GM21360 (cell line): ENCODE data around the gene SWT1.
"Not testable (repeated sequence)": the region's sequence is repeated elsewhere in the genome, so short reads cannot be mapped to it uniquely, and the experiment has no call there.

Source experiments
- ATAC-seq: cut with Tn5 transposase; IDR thresholded peaks from one replicate; pipeline ENCODE4 v1.9.1; 2021; ENCODE audit warnings: mild to moderate bottlenecking, moderate library complexity; ENCODE audit not compliant: unreplicated experiment

Gene SWT1

DNA sequence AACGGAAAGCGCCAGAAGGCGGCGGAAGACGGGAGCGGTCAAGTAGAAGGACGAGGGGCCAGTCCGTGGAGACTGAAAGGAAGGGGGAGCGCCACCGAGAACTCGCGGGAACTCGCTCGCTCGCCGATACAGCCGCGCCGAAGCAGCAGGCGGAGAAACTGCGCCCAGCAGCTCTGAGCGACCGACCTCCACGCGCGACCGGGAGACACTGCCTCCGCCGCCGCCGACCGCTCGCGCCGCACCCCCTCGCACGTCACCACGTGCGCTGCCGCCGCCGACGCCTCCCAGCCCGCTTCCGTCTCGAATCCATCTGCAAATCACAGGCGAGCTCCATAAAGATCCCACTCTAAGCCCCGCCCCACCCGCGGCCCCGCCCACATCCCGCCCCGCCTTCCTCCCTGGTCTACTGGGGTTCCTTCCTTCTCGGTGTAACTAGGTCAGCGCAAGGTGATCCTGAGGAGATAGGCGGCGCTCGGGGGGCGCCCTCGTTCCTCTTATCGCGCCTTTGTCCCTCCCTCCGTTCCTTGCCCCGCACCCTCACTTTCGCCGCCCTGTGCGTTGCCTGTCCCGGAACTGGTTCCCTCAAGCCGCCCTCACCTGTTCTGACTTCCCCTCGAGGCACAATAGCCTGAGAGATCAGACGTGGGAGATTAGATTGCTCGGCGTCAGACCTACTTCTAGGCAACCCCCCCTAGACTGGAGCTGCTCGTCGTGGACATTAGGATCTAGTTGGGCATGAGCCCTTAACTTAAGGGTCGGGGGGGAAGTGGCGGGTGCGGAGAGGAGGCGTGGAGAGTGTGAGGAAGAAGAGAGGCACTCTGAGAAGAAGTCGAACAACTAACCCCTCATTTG, 160.3 kb downstream of the SWT1 start, which contains the start of gene IVNS1ABP:
Gene IVNS1ABP (minus strand): TSS at position 210 of the 852 bp plus-strand sequence. CDS start 7,750 bp downstream, outside the sequence.
- ATAC-seq: peak; percentile 74

DNA sequence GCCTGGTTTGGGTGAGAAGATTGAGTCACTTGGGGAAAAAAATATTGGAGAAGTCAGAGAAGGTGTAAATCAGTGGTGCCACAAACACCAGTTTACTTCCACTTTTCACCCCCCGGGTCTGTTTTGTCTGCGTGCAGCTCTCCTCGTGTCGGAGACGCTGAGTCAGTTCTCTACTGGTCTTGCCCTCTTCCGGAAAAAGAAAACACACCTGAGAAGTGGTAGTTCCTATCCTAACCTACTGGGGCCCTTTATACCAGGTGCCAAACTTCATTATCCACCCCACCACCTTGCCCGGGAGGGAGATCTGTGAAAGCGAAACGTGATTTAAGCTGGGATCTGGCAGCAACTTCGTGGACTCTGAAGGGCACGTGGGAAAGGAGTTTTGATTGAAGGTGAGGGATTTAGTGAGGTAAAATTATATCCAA, 160.9 kb downstream of the SWT1 start:
- ATAC-seq: peak; percentile 45

DNA sequence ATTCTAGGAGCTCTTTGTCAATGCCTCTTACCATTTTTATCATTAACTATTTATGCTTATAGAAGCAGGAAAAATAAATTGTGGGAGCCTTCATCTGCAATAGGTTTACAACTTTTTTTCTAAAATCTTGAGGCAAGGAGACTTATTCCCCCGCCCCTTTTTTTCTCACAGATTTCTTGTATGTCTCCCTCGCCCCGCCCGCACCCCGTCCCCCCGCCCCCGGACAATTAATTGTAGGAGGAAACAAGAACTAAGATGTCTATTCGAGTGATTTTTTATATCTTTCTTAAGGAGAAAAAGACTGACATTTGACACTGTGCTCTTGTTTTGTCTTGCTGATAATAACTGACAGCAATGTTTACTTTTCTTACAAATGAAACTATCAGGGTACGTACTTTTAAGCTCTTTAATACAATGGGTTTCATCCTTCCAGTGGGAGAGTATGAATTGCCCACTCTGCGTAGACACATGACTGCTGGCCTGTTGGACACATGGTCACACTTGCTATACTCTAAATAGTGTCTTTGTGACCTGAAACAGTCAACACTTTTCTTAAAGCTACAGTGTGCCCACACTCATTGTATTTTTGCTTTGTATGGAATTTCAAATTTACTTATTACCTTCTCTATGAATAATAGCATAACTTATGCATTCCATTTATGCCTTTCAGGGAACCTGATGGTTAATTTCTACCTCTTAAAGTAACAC, 161.6 kb downstream of the SWT1 start:
- ATAC-seq: no peak

DNA sequence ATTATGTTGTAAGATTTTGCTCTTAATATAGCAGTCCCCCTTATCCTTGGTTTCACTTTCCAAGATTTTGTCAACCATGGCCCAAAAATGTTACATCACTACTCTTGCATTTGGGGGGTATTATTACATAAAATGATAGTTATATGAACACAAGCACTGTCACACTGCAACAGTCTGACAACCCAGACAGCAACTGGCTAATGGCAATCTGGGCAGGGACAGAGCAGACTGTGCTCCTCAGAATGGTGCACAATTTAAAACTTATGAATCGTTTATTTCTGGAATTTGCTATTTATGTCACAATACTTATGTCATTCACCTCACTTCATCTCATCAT, 162.1 kb downstream of the SWT1 start:
- no peak for ATAC-seq

DNA sequence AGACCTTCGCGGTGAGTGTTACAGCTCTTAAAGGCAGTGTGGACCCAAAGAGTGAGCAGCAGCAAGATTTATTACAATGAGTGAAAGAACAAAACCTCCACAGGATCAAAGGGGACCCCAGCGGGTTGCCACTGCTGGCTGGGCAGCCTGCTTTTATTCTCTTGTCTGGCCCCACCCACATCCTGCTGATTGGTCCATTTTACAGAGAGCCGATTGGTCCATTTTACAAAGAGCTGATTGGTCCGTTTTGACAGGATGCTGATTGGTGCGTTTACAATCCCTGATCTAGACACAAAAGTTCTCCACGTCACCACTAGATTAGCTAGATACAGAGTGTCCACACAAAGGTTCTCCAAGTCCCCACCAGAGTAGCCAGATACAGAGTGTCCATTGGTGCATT, 164.1 kb downstream of the SWT1 start:
- not testable (repeated sequence) for ATAC-seq

DNA sequence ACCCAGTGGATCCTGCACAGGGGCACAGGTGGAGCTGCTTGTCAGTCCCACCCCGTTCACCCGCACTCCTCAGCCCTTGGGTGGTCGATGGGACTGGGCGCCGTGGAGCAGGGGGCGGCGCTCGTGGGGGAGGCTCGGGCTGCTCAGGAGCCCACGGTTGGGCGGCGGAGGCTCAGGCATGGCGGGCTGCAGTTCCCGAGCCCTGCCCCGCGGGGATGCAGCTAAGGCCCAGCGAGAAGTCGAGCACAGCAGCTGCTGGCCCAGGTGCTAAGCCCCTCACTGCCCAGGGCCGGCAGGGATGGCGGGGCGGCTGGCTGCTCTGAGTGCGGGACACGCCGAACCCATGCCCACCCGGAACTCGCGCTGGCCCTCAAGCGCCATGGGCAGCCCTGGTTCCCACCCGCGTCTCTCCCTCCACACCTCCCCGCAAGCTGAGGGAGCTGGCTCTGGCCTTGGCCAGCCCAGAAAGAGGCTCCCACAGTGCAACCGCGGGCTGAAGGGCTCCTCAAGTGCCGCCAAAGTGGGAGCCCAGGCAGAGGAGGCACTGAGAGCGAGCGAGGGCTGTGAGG, 164.8 kb downstream of the SWT1 start:
- not testable (repeated sequence) for ATAC-seq

DNA sequence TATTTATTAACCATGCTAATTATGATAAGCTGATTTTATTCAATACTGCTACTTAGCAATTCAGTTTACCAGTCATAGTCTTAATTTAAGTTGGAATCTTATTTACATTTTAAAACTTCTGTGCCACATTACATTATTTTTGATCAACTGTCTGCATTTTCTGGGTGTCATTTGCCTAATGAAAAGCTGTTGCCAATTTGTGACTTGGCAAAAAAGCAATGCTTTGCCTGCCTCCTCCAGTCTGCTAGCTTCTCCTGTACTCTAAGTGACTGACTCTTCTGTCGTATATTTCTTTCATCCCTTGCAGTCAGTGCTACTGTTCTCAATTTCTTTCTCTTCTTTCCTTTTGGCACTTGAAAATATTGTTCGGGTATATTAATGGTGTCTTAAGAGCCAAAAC, 165.7 kb downstream of the SWT1 start:
- ATAC-seq: no peak

DNA sequence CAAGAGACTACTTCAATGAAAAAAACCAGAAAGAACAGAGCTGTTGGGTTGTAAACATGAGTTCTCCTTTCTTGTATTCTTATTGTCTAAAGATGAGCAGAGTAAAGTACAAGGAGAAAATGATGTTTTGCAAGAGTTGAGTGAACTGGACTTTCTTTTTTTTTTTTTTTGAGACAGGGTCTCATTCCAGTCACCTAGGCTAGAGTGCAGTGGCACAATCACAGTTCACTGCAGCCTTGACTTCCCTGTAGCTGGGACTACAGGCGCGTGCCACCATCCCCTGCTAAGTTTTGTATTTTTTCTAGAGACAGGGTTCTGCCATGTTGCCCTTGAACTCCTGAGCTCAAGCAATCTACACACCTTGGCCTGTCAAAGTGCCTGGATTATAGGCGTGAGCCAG, 167.2 kb downstream of the SWT1 start:
- ATAC-seq: no peak

DNA sequence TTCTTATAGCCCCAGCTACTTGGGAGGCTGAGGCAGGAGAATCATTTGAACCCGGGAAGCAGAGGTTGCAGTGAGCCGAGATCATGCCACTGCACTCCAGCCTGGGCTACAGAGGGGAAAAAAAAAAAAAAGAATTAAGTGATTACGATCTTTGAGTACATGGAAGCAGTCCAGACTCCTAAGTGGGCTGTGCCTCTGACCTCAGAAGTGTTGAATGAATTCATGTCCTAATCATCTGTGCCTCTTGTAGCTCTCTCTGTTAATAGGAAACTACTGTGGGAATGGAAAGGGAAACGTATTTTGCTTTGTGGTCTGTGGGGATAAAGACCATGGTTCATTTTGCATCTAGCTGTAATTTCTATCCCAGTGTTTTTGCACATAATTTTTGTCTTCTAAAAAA, 168.4 kb downstream of the SWT1 start:
- ATAC-seq: no peak

DNA sequence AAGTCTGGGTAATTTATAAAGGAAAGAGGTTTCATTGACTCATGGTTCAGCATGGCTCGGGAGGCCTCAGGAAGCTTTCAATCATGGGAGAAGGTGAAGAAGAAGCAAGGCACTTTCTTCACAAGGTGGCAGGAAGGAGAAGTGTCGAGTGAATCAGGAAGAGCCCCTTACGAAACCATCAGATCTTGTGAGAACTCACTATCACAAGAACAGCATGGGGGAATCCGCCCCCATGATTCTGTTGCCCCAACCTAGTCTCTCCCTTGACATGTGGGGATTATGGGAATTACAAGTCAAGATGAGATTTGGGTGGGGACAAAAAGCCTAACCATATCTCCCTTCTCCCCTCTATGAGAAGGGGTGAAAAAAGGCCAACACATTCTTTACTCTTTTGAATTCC, 171.3 kb downstream of the SWT1 start:
- no peak for ATAC-seq

DNA sequence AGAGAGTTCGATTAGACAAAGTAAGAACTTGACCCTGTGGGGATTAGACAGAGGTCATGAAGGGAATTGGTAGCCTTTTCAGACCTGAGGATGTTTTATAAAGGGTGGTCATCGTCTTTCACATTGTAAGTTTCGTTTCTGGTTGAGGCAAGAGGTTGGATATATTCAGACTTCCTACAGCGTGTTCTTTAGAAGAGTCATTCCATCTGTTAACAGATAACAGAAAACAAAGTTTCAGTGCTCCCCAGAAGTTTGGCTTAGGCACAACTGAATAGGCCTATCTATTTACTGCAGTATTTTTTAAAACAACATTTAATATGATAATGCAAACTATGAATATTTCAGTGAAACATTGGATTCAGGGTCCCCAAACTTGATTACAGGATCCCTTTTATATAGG, 177.2 kb downstream of the SWT1 start:
- ATAC-seq: no peak

DNA sequence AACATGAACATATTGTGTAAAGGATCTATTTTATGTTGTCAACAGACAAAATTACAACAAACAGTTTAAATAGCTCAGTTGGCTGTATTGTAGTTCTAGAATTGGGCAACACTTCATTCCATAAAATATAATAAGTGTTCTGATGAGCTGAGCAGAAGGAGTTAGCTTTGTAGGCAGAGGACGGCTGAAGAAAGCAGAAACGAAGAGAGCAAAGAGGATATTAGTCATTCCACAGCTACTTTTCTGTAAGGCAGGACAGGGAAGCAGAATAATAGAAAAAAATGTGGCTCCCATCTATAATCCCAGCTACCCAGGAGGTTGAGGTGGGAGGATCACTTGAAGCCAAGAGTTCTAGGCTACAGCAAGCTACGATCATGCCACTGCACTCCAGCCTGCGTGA, 180.3 kb downstream of the SWT1 start:
- ATAC-seq: no peak

DNA sequence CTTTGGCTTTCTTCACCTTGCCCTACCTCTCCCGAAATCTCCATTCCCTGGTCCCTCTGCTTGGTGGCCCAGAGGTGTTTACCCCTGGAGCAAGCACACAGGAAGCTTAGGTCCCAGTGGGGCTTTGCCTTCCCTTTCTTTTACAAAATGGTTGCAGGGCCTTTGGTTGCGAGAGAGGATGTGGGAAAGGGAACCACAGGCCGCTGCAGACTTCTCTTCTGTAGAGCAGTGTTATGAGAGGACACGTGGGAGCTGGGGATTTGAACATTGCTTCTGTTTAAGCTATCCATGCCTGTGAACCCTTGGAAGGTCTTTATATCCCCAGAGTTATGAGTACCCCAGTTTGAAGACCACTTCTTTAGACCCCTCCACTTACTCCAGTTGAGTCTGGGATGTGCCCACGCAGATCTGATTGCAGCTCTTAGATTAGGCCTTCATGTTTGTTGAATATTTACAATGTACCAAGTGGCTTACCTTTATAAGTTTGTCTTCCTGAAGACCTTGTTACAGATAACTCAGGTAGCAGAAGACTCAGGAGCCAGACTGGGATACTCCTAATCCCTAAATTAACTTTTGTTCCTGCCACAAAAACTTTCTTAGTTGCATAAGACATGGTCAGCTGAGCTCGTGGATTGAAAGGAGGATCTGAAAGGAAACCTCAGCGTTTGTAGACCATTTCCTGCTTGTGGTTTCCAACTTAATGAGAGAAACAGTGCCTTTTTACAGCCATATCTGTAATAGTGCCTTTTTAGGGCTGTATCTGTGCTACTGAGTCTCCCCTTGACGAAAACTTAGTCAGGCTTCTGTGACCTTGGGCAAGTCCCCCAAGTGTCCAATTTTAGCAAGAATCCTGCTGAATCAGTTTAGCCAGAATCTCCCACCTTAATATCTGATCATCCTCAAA, 182.0 kb downstream of the SWT1 start:
- ATAC-seq: peak; percentile 97

DNA sequence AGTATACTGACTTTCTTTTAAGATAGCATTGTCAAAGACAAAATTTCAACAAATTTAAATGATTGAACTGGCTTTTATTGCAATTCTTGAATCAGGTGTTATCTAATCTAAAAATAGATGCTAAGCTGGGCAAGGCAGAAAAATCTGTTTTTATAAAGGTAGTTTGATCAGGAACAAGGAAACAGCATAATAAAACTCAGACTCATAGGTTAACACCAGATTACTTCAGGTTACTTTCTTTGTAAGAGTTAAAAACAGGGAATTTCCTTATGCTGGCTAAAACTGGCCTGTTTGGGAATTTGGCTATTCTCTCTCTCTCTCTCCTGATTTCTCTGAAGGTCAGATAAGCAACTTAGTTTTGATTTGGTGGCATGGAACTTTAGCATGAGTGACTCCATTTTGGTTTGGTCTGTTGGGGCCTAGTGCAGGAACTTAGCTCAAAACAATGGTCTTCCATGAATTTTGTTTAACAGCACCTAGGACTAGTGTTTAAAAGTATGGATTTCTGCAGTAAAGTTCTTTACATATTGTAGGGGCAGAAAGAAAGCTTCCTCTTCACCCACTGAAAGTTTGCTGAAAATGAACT, 184.3 kb downstream of the SWT1 start:
- no peak for ATAC-seq
